Stomach smooth muscle (tissue), 2 donors: ENCODE measurements around the gene PRELID3B.
"Not testable (repeated sequence)": the region's sequence is repeated elsewhere in the genome, so short reads cannot be mapped to it uniquely, and the experiment has no call there.

ENCODE experiments used
- H3K27ac ChIP-seq: one replicate; pipeline ENCODE4 v1.7.0; 2013; ENCODE audit warnings: mild to moderate bottlenecking, low read length, inconsistent platforms
- H3K27me3 ChIP-seq, 2 donors: one replicate each; pipeline ENCODE4 v1.7.0; 2013; ENCODE audit warnings: low read length in 2 of 2; ENCODE audit not compliant: insufficient read depth in 2 of 2, control insufficient read depth in 1 of 2
- H3K36me3 ChIP-seq, 2 donors: one replicate each; pipeline ENCODE4 v1.7.0; 2013; ENCODE audit warnings: low read length in 2 of 2; ENCODE audit not compliant: control insufficient read depth in 2 of 2, insufficient read depth in 2 of 2
- H3K4me1 ChIP-seq: one replicate; pipeline ENCODE4 v1.7.0; 2013; ENCODE audit warnings: low read length; ENCODE audit not compliant: control insufficient read depth, insufficient read depth
- H3K4me3 ChIP-seq, 2 donors: one replicate each; pipeline ENCODE4 v1.7.0; 2013; ENCODE audit warnings: low read length in 2 of 2
- H3K9ac ChIP-seq, 2 donors: one replicate each; pipeline ENCODE4 v1.7.0; 2013; ENCODE audit warnings: low read length in 2 of 2, mild to moderate bottlenecking in 1 of 2
- H3K9me3 ChIP-seq, 2 donors: one replicate each; pipeline ENCODE4 v1.7.0; 2013; ENCODE audit warnings: low read length in 2 of 2; ENCODE audit not compliant: control insufficient read depth in 2 of 2
- donor health status: healthy.
- donor health status: Pancreatic carcinoma.

Gene PRELID3B

GRCh38 chr20:59015812-59016711 is 26.5 kb downstream of the PRELID3B start:
- peaks cover 3% of the 10 kb centered on the region for H3K4me1 ChIP-seq
- no peaks in the 10 kb centered on the region for H3K27me3 ChIP-seq
- H3K4me3 ChIP-seq = no peak overlapping the region
- H3K9ac ChIP-seq = no peak overlapping the region
- H3K27ac ChIP-seq = no peak overlapping the region
- H3K36me3 ChIP-seq = no peaks in the 10 kb centered on the region
- H3K9me3 ChIP-seq = no peaks in the 10 kb centered on the region

GRCh38 chr20:59015411-59015810 is 27.2 kb downstream of the PRELID3B start:
- H3K9me3 ChIP-seq = no peaks in the 10 kb centered on the region
- H3K27ac ChIP-seq = no peak overlapping the region
- H3K4me3 ChIP-seq = no peak overlapping the region
- no peak overlapping the region for H3K9ac ChIP-seq
- no peaks in the 10 kb centered on the region for H3K27me3 ChIP-seq
- H3K4me1 ChIP-seq = peaks cover 3% of the 10 kb centered on the region
- H3K36me3 ChIP-seq = no peaks in the 10 kb centered on the region

- Histone ChIP-seq H3K4me1 (peaks cover 3% of the 10 kb centered on the region), H3K36me3 (no peaks in the 10 kb centered on the region), H3K9ac (no peak overlapping the region), H3K27me3 (no peaks in the 10 kb centered on the region), H3K27ac (no peak overlapping the region), H3K9me3 (no peaks in the 10 kb centered on the region), H3K4me3 (no peak overlapping the region)
Measured at GRCh38 chr20:59014680-59015389, 27.8 kb downstream of the PRELID3B start.

GRCh38 chr20:59013959-59014608 is 28.5 kb downstream of the PRELID3B start:
- Histone ChIP-seq H3K4me3 (no peak overlapping the region), H3K36me3 (no peaks in the 10 kb centered on the region), H3K4me1 (peaks cover 3% of the 10 kb centered on the region), H3K27me3 (no peaks in the 10 kb centered on the region), H3K9ac (no peak overlapping the region), H3K9me3 (no peaks in the 10 kb centered on the region), H3K27ac (no peak overlapping the region)

GRCh38 chr20:59013031-59013951 is 29.3 kb downstream of the PRELID3B start:
- Histone ChIP-seq H3K27ac (no peak overlapping the region), H3K27me3 (no peaks in the 10 kb centered on the region), H3K9ac (no peak overlapping the region), H3K36me3 (no peaks in the 10 kb centered on the region), H3K4me1 (peaks cover 3% of the 10 kb centered on the region), H3K9me3 (no peaks in the 10 kb centered on the region), H3K4me3 (no peak overlapping the region)

GRCh38 chr20:59011874-59012157 is 30.8 kb downstream of the PRELID3B start:
- not testable (repeated sequence) for H3K27ac ChIP-seq, H3K36me3 ChIP-seq, H3K4me1 ChIP-seq, H3K9ac ChIP-seq, H3K4me3 ChIP-seq, H3K9me3 ChIP-seq, H3K27me3 ChIP-seq

GRCh38 chr20:59010995-59011873 is 31.4 kb downstream of the PRELID3B start:
- H3K9ac ChIP-seq = no peak overlapping the region
- H3K4me3 ChIP-seq = no peak overlapping the region
- no peaks in the 10 kb centered on the region for H3K9me3 ChIP-seq
- H3K27me3 ChIP-seq = no peaks in the 10 kb centered on the region
- H3K36me3 ChIP-seq = no peaks in the 10 kb centered on the region
- H3K4me1 ChIP-seq = peaks cover 10% of the 10 kb centered on the region
- H3K27ac ChIP-seq = no peak overlapping the region

- no peak overlapping the region for H3K9ac ChIP-seq
- H3K36me3 ChIP-seq = no peaks in the 10 kb centered on the region
- H3K27ac ChIP-seq = no peak overlapping the region
- H3K9me3 ChIP-seq = no peaks in the 10 kb centered on the region
- H3K4me3 ChIP-seq = no peak overlapping the region
- no peaks in the 10 kb centered on the region for H3K27me3 ChIP-seq
- peaks cover 18% of the 10 kb centered on the region for H3K4me1 ChIP-seq
Measured at GRCh38 chr20:59010321-59010994, 32.1 kb downstream of the PRELID3B start.

- H3K4me3 ChIP-seq = no peak overlapping the region
- no peaks in the 10 kb centered on the region for H3K9me3 ChIP-seq
- H3K9ac ChIP-seq = no peak overlapping the region
- H3K36me3 ChIP-seq = peaks cover 0 to 2% of the 10 kb centered on the region in 2 donors
- no peaks in the 10 kb centered on the region for H3K27me3 ChIP-seq
- H3K4me1 ChIP-seq = peaks cover 30% of the 10 kb centered on the region
- no peak overlapping the region for H3K27ac ChIP-seq
Measured at GRCh38 chr20:59008715-59009336, 33.8 kb downstream of the PRELID3B start.
